ENCODE measurements around the gene CD33.

Gene CD33

GRCh38 chr19:51227966-51228365 is 3.1 kb downstream of the CD33 start:
- DNase-seq (ENCODE audit: low spot score) (no peak), ATAC-seq (ENCODE audit: low read depth) (no peak)
- no peak for TF ChIP-seq CTCF (IDR thresholded peaks at IDR 0.05; ENCODE audit: poor library complexity, severe bottlenecking)
- Histone ChIP-seq H3K9me3 (ENCODE audit: severe bottlenecking) (no peaks in the 10 kb centered on the region), H3K27me3 (ENCODE audit: insufficient read depth, poor library complexity, severe bottlenecking) (peaks cover 36% of the 10 kb centered on the region), H3K27ac (ENCODE audit: poor library complexity, severe bottlenecking) (no peak overlapping the region), H3K4me3 (ENCODE audit: severe bottlenecking) (no peak overlapping the region), H3K4me1 (ENCODE audit: insufficient read depth, poor library complexity, severe bottlenecking) (no peaks in the 10 kb centered on the region), H3K36me3 (ENCODE audit: low read depth) (no peaks in the 10 kb centered on the region)

DNA sequence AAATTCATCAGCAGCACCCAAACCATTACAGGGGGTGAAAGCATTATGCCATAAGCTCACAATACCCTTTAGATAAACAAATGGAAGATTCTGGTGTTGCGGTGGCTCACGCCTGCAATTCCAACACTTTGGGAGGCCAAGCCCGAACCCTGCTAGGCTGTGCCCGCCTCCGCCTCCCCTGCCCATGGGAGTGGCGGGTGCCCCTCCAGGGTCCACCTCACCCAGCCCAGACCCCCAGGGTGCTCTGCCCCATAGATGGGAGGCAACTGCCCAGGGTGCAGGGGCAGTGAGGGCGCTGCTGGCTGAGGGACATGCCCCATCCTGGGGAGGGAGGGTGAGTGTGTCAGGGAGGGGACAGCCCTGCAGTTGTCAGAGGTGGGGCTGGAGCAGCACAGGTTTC is 16.0 kb downstream of the CD33 start:
- no peaks in the 10 kb centered on the region for H3K4me1 ChIP-seq (ENCODE audit: insufficient read depth, poor library complexity, severe bottlenecking)
- no peak overlapping the region for H3K4me3 ChIP-seq (ENCODE audit: severe bottlenecking)
- TF ChIP-seq CTCF (IDR thresholded peaks at IDR 0.05; ENCODE audit: poor library complexity, severe bottlenecking) = no peak
- H3K9me3 ChIP-seq (ENCODE audit: severe bottlenecking) = no peaks in the 10 kb centered on the region
- no peak for DNase-seq (ENCODE audit: low spot score)
- peaks cover 8% of the 10 kb centered on the region for H3K27me3 ChIP-seq (ENCODE audit: insufficient read depth, poor library complexity, severe bottlenecking)
- H3K36me3 ChIP-seq (ENCODE audit: low read depth) = no peaks in the 10 kb centered on the region
- no peak for ATAC-seq (ENCODE audit: low read depth)
- no peak overlapping the region for H3K27ac ChIP-seq (ENCODE audit: poor library complexity, severe bottlenecking)

DNA sequence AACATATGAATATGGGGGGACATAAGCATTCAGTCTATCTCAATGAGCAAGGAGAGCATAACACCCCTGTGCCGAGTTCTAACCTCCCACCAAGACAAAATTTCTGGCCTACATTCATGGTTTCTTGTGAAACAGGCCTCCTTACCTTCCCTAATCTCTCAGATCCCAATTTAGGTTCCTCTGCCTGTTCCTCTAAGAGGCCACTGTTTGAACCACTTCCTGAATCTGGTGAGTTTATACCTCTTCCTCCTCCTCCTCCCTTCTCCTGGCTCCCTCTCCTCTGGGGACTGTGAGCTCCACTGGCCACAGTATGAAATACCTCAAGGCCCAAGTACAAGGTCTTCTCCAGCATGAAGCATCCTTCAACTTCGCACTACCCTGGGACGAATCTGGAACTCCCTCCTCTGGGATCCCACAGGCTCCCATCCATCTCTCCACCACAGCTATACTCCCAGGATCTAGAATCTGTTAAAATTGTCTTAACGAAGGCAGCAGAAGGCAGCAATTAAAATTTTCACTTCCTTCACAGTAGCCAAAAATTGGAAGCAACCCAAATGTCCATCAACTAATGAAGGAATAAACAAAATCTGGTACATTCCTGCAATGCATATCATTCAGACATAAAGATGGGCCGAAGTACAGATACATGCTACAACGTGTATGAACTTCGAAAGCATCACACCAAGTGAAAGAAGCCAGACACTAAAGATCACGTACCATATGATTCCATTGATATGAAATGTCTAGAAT is 18.2 kb downstream of the CD33 start:
- H3K4me1 ChIP-seq (ENCODE audit: insufficient read depth, poor library complexity, severe bottlenecking) = no peaks in the 10 kb centered on the region
- no peaks in the 10 kb centered on the region for H3K36me3 ChIP-seq (ENCODE audit: low read depth)
- H3K27ac ChIP-seq (ENCODE audit: poor library complexity, severe bottlenecking) = no peak overlapping the region
- TF ChIP-seq CTCF (IDR thresholded peaks at IDR 0.05; ENCODE audit: poor library complexity, severe bottlenecking) = no peak
- DNase-seq (ENCODE audit: low spot score) (no peak), ATAC-seq (ENCODE audit: low read depth) (no peak)
- H3K27me3 ChIP-seq (ENCODE audit: insufficient read depth, poor library complexity, severe bottlenecking) = peaks cover 8% of the 10 kb centered on the region
- no peaks in the 10 kb centered on the region for H3K9me3 ChIP-seq (ENCODE audit: severe bottlenecking)
- no peak overlapping the region for H3K4me3 ChIP-seq (ENCODE audit: severe bottlenecking)

DNA sequence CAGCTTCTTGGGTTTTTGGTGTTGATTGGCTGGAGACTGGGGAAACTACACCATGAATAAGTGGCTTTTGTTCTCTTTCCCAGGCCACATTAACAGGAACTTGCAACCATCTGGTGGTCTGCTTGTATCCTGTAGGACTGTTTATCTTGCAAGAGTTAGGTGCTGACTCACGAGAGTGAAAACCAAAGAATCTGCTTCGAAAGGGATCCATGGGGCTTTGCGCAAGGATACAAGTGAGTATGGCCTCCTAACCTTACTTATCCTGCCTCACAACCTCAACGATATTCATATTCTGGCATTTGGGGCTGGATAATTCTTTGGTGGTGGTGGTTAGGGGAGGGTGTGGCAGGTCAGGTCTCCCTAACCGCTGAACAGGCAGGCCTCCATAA is 21.3 kb downstream of the CD33 start:
- no peak overlapping the region for H3K27ac ChIP-seq (ENCODE audit: poor library complexity, severe bottlenecking)
- no peak overlapping the region for H3K4me3 ChIP-seq (ENCODE audit: severe bottlenecking)
- H3K27me3 ChIP-seq (ENCODE audit: insufficient read depth, poor library complexity, severe bottlenecking) = no peaks in the 10 kb centered on the region
- TF ChIP-seq CTCF (IDR thresholded peaks at IDR 0.05; ENCODE audit: poor library complexity, severe bottlenecking) = no peak
- H3K36me3 ChIP-seq (ENCODE audit: low read depth) = no peaks in the 10 kb centered on the region
- DNase-seq (ENCODE audit: low spot score) (no peak), ATAC-seq (ENCODE audit: low read depth) (no peak)
- H3K4me1 ChIP-seq (ENCODE audit: insufficient read depth, poor library complexity, severe bottlenecking) = no peaks in the 10 kb centered on the region
- H3K9me3 ChIP-seq (ENCODE audit: severe bottlenecking) = no peaks in the 10 kb centered on the region

DNA sequence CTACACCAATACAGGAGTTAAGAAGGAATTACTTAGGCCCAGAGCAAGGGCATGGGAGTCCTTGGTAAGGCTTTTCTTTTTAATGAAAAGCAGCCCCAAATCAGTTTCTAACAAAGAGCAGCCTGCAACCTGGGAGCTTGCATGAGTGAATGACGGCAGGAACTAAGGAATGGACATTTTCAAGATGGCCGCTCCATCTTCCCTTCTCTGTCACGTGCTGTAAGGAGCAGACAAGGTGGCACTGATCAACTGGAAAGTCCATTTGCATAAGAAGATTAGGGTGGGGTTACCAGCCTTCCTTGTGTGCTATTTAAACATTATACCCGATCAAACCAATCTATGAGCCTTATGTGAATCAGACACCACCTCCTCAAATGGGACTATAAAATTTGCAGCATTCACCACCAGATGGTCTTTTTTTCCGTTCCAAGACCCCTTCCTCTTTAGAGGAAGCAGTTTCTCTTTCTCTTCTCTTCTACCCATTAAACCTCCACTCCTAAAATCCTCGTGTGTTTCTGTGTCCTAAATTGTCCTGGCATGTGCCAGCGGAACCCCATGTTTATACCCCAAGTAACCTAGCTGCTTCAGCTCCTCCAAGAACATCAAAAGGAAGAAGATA is 23.2 kb downstream of the CD33 start:
- no peak for ATAC-seq (ENCODE audit: low read depth)
- DNase-seq (ENCODE audit: low spot score) = no peak
- Histone ChIP-seq H3K27ac (ENCODE audit: poor library complexity, severe bottlenecking) (no peak overlapping the region), H3K4me1 (ENCODE audit: insufficient read depth, poor library complexity, severe bottlenecking) (no peaks in the 10 kb centered on the region), H3K27me3 (ENCODE audit: insufficient read depth, poor library complexity, severe bottlenecking) (no peaks in the 10 kb centered on the region), H3K4me3 (ENCODE audit: severe bottlenecking) (no peak overlapping the region), H3K36me3 (ENCODE audit: low read depth) (no peaks in the 10 kb centered on the region), H3K9me3 (ENCODE audit: severe bottlenecking) (no peaks in the 10 kb centered on the region)
- TF ChIP-seq CTCF (IDR thresholded peaks at IDR 0.05; ENCODE audit: poor library complexity, severe bottlenecking) = no peak

Data from RWPE2 (cell line).